Epithelial cell of prostate (primary cell): ENCODE results near the gene ZNF563.
"Not testable (repeated sequence)": the region's sequence is repeated elsewhere in the genome, so short reads cannot be mapped to it uniquely, and the experiment has no call there.

ENCODE experiments used
- DNase-seq: peaks from one replicate; pipeline ENCODE4 v3.0.0-alpha.2; 2011; ENCODE audit warnings: low read depth, low spot score
- H3K27ac ChIP-seq: fragments of 450-650 bp; 2 replicates; pipeline ENCODE4 v1.5.1; 2017; ENCODE audit warnings: mild to moderate bottlenecking

Gene ZNF563

DNA sequence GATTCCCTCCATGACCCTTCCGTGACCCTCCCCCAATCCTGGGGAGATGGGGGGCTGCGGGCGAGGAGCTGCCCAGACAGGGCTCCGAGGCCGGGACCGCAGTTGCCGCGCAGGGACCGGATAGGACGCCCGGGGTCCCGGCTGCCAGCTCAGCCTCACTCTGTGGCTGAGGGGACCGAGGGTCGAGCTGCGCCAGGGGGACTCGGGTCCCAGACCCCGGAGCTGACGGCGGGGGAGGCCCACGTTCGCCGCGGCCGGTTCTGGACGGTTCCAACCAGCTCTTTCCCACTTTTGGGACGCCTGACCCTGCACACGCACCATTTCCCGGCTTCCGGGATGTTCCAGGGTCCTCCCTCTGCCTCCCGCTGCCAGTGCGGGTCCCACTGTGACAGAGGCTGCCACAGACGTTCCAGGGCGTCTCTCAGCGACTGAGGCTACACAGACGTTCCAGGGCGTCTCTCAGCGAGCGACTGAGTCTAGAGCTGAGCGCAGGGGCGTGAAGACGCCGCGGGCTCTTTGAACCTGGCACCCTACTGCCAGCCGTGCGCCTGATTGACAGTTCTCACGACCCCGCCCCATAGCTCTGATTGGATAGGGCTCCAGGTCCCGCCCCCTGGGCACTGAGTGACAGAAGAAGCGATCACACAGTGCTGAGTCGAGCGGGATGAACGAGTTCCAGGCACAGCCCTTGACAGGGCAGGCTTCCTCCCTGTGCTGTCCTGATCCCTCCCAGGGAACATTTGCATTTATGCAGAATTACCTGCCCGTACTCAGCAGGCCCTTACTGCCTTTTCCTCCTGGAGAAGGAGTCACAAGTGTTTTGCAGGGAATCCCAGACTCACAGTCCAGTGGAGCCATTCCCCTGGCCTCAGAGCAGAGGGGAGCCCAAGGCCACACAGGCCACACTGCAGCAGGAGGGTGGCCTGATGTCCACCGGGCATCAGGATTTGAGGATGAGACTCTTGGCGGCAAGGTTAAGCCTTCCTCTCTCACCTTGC is at the start of gene ZNF563:
Gene ZNF563, minus strand, starts transcription at position 472 of the 998 bp plus-strand sequence. Its CDS starts 151 bp downstream, at position 321.
- peak; percentile 74 for DNase-seq
- H3K27ac ChIP-seq, result peak within 1 kb of the TSS; percentile 67

DNA sequence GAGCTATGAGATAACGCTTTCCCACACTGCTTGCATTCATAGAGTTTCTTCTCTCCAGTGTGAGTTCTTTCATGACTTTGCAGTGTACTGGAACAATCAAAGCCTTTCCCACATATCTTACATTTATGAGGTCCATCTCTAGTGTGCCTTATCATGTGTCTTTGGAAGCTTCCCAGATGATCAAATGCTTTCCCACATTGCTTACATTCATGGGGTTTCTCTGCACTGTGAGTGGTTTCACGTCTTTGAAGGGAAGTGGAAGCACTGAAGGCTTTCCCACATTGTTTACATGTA is 47.0 kb upstream of the ZNF563 start:
- no peak overlapping the region for H3K27ac ChIP-seq
- no peak for DNase-seq

DNA sequence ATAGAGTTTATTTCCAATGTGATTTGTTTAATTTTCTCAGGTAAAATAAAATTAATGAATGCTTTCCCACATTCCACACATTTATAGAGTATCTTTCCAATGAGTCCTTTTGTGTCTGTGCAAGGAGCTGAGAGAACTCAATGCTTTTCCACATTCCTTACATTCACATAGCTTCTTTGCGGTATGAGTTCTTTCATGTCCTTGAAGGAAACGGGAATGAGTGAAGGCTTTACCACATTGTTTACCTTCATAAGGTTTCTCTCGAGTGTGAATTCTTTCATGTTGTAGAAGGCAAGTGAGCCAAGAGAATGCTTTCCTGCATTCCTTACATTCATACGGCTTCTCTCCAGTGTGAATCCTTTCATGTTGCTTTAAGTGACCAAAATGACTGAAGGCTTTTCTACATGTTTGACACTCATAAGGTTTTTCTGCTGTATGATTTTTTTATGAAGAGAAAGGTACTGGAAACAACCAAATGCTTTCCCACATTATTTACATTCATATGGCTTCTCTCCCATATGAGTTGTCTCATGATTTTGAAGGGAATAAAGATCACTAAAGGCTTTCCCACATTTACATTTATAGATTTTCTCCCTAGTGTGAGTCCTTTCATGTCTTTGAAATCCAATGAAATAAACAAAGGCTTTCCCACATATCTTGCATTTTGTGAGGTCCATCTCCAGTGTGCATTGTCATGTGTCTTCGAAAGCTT is 46.5 kb upstream of the ZNF563 start:
- H3K27ac ChIP-seq, result no peak overlapping the region
- DNase-seq, result no peak

DNA sequence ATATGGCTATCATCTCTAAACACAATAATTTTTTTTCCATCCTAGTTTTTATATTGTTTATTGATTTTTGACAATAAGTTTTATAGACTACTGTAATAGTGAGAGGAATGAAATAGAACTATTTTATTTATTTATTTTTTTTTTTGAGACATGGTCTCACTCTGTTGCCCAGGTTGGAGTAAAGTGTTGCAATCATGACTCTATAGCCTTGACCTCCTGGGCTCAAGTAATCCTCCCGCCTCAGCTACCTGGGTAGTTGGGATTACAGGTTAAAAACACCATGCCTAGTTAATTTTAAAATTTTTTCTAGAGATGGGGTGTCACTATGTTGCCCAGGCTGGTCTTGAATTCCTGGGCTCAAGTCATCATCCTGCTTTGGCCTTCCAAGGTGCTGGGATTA is 40.6 kb upstream of the ZNF563 start:
- DNase-seq, result no peak
- no peak overlapping the region for H3K27ac ChIP-seq

DNA sequence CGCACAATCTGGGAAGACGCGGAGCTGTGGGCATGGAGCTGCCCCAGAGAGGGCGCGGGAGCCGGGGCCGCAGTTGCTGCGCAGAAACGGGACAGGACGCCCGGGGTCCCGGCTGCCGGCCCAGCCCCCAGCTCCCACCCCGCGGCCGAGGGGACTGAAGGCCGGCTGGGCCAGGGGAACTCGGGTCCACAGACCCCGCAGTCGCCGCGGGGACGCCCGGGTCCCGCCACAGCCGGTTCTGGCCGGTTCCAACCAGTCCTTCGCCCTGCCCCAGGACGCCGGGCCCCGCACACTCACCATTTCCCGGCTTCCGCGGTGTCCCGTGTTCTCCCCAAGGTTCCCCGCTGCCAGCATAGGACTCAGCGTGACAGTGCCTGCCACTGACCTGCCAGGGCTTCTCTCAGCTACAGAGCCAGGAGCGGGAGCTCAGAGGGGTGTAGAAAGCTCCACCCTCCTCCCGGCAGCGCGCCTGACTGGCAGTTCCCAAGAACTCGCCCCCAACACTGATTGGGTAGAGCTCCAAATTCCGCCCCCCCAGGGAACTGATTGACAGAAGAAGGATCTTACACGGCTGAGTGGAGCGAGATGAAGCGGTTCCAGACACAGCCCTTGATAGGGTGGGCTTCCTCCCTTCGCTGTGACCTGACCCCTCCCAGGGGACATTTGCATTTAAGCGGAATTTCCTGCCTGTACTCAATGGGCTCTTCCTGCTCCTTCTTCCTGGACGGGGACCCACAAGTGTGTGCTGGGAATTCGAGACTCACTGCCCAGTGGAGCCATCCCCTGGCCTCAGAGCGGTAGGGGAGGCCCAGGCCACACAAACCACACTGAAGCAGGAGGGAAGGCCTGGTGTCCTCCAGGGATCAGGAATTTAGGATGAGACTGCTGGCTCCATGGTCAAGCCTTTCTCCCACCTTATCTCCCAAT is 32.1 kb upstream of the ZNF563 start, which contains the start of gene ZNF442:
Gene ZNF442, minus strand, starts transcription at position 448 of the 927 bp plus-strand sequence. CDS start 2,052 bp downstream, outside the sequence.
- peak; percentile 65 for DNase-seq
- peak within 1 kb of the TSS; percentile 52 for H3K27ac ChIP-seq

DNA sequence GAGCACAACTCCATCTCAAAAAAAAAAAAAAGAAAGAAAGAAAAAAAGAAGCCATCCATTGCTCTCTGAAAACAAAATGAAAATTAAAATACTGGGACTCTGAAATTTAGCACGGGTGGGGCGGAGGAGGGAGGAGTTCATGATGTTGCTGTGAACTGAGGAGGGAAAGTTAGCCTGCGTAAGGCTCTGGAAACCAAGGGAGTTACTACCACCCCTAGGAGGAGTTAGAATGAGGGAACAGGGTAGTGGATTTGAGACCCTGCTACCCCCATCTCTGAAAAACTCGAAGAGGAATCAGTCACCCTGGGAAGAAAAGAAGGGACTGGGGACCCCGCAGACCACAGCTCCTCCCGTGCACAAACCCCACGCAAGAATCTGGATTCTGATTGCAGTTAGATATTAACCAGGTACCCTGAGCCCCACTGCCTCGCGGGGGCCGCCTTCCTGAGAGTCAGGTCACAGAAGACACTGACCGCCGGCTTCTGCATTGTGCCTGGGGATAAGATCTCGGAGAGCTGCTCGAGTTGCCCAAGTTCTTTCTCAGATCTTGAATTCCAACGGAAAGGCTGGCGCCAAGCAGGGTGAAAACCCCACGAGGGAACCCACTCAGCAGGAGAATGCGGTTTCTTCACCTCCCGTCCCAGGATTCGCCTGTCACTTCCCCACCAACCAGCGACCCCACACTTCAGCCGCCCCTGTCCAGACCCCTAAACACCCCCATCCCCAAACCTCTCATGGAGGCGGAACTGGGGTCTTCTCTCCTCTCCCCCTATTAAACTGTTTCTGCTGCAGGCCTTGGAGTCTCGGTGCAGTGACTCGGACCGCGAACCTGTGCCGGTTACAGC is 31.2 kb upstream of the ZNF563 start:
- no peak for DNase-seq
- peak overlapping the region; percentile 52 for H3K27ac ChIP-seq

DNA sequence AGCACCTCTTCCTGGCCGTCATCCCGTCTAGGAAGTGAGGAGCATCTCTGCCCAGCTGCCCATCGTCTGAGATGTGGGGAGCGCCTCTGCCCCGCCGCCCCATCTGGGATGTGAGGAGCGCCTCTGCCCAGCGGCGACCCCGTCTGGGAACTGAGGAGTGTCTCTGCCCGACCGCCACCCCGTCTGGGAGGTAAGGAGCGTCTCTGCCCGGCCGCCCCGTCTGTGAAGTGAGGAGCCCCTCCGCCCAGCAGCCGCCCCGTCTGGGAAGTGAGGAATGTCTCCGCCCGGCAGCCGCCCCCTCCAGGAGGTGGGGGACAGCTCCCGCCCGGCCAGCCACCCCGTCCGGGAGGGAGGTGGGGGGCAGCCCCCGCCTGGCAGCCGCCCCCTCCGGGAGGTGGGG is 28.8 kb upstream of the ZNF563 start:
- DNase-seq, H3K27ac ChIP-seq: not testable (repeated sequence)

DNA sequence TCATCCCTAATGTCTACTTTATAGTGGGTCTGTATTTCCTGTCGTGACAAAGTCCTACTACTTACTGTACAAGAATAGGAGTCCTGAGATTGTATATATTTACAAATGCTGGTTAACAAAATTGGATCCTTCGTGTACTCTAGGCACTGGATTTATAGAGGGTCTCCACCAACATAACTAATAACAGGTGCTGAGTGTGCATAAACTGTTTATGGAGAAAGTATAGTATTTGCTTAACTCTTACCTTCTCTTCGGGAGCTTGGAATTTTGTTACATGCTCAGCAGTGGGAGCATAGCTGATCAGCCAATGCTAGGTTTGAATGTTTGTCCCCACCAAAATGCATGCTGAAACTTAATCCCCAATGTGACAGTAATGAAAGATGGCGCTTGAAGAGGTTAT is 19.9 kb upstream of the ZNF563 start:
- H3K27ac ChIP-seq, result no peak overlapping the region
- no peak for DNase-seq

DNA sequence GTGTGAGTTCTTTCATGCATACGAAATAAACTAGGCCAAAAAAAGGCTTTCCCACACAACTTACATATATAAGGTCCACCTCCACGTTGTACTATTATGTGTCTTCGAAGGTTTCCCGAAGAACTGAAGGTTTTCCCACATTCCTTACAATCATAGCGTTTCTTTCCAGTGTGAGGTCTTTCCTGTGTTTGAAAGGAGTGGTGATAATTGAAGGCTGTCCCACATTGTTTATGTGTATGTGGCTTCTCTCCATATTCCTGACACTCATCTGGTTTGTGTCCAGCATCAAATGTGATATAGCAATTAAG is 17.4 kb upstream of the ZNF563 start:
- no peak for DNase-seq

DNA sequence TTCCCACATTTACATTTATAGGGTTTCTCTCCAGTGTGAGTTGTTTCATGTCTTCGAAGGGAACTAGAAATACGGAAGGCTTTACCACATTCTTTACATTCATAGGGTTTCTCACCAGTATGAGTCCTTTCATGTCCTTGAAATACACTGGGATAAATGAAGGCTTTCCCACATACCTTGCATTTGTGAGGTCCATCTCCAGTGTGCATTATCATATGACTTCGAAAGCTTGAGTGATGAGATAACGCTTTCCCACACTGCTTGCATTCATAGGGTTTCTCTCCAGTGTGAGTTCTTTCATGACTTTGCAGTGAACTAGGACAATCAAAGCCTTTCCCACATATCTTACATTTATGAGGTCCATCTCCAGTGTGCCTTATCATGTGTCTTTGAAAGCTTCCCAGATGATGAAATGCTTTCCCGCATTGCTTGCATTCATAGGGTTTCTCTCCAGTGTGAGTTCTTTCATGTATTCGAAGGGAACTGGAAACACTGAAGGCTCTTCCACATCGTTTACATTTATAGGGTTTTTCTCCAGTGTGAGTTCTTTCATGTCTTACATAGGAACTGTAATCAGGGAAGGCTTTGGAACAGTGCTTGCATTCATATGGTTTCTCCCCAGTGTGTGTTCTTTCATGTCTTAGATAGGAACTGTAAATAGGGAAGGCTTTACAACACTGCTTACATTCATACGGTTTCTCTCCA is 16.9 kb upstream of the ZNF563 start:
- no peak overlapping the region for H3K27ac ChIP-seq
- DNase-seq, result no peak

More for the DNA sequence above, 17.4 kb upstream of the ZNF563 start:
- no peak overlapping the region for H3K27ac ChIP-seq

DNA sequence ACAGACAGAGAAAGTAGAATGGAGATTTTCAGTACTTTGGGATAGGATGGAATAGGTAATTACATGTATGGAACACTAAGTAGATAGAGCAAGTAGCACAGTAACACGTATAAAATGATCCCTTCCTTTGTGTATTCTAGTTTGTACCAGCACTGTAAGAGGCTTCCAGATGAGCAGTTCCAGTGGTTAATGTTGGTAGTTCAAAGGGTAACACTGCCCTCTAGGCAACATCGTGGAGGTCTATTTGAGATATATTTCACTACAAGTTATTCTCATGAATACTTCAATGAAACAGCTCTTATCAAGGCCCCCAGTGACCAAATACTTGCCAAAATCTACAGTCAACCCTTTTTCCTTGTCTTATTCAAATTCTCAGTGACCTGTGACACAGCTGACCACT is 13.5 kb upstream of the ZNF563 start:
- no peak overlapping the region for H3K27ac ChIP-seq
- no peak for DNase-seq

DNA sequence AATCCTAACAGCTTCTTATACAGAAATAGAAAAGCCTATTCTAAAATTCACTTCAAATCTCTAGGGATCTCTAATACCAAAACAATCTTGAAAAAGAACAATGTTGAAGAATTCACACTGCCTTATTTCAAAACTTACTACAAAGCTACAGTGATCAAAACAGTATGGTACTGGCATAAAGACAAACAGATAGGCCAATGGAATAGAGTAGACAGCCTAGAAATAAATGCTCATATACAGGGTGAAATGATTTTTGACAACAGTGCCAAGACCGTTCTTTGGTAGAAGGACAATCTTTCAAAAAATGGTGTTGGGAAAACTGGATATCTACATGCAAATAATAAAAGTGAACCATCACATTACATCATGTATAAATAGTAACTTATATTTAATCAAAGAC is 11.8 kb upstream of the ZNF563 start:
- H3K27ac ChIP-seq, result no peak overlapping the region
- DNase-seq, result no peak

DNA sequence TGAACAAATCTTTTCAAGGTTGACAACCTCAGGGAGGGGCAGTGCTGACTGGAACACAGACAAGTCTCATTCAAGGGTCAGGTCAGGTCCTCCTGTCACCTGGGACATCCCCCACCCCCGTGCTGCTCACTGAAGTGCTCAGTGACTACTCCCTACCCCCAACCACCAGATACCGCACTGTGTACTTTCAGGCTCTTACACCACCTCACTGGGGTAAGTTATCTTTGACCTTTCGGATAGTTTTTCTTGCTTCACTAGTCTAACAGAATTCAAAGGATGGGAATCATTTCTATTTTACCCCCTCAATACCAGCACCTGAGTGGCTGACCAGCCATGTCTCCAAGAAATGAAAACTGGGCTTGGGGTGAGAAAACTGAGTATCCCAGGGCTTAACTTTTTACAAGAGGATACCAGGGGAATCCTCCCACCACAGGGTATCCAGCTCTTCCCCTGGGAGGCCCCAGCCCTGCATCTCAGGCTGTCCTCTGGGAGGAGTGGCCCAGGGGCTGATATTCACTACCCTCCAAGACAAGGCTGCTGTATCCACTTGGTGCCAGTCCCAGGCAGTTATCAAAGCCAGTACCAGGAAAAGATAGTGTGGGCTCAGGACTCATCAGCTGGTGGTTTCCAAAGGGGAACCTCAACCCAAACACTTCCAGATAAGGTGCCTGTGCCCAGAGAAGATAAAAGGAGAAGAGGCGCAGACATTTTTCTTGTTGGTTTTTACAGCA is 2.1 kb downstream of the ZNF563 start:
- no peak overlapping the region for H3K27ac ChIP-seq
- DNase-seq, result no peak

DNA sequence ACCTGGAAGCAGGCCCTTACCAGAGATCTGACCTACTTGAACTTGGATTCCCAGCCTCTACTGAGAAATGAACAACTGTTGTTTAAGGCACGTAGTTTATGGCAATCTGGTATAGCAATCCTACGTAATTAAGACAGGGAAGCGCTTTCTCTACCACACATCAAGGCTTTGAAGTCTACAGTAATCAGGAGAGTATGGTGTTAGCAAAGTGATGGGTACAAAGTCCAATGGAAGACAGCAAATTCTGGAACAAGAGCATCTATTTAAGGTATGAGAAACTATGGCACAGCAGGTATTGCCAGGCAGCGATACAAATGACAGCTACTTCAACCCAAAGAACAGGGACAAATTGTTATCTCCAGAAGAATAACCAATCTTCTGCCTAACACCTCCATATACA is 3.1 kb downstream of the ZNF563 start:
- no peak overlapping the region for H3K27ac ChIP-seq
- no peak for DNase-seq

DNA sequence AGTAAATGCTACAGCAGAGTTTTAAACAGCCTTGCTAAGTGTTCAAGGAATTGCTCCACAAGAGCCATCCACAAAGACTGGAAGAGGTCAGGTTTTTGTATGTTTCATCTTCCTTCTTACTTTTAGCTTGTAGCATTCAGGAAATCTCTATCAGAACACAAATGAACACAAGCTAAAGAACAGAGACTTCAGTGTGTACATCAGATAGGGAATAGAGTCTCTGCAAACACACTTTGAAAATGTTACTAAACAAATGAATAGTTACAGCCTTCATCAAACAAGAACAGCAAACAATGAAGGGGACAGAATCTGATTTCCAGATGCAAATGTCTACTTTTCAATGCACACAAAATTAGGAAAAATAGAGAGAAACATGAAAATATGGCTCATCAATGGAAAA is 7.7 kb downstream of the ZNF563 start:
- no peak for DNase-seq
- H3K27ac ChIP-seq, result no peak overlapping the region

DNA sequence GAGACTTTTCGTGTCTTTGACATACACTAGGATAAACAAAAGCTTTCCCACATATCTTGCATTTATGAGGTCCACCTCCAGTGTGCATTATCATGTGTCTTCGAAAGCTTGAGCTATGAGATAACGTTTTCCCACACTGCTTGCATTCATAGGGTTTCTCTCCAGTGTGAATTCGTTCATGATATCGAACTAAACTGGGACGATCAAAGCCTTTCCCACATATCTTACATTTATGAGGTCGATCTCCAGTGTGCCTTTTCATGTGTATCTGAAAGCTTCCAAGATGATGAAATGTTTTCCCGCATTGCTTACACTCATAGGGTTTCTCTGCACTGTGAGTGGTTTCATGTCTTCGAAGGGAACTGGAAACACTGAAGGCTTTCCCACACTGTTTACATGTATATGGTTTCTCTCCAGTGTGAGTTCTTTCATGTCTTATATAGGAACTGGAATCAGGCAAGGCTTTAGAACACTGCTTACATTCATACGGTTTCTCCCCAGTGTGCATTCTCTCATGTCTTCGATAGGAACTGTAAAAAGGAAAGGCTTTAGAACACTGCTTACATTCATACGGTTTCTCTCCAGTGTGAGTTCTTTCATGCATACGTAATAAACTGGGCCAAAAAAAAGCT is 14.5 kb downstream of the ZNF563 start:
- DNase-seq, result no peak
- H3K27ac ChIP-seq, result no peak overlapping the region

DNA sequence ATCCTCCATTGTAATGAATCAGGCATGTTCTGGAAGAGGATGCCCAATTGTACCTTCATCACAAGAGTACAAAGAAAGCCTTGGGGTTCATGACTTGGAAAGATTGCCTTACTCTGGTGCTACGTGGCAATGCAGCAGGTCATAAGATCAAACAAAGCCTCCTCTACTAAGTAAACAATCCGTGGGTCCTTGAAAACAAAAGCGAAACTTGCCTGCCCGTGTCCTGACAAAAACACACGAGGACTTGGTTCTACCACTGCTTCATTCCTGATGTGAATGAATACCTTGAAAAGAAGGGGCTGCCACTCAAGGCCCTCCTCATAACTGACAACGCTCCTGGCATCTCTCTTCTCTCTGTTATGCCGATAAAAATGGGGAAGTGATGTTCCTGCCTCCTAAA is 18.9 kb downstream of the ZNF563 start:
- DNase-seq, result no peak
- H3K27ac ChIP-seq, result no peak overlapping the region

DNA sequence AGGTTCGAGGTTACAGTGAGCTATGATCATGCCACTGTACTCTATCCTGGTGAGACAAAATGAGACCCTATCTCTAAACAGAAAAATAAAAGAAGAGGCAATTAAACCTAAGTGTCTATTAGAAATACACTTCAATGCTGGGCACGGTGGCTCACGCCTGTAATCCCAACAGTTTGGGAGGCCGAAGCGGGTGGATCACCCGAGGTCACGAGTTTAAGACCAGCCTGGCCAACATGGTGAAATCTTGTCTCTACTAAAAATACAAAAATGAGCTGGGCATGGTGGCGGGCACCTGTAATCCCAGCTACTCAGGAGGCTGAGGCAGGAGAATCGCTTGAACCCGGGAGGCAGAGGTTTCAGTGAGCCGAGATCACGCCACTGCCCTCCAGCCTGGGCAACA is 24.5 kb downstream of the ZNF563 start:
- not testable (repeated sequence) for H3K27ac ChIP-seq

More for the DNA sequence above, 24.5 kb downstream of the ZNF563 start:
- not testable (repeated sequence) for DNase-seq
